Measurements from ENCODE around the gene WDR70. TPM values are rescaled to one million over a fixed set of nuclear protein-coding genes. Genes with fewer than 3 reads are reported as not detected.

Gene WDR70
- polyA plus RNA-seq, 1 of the 3 experiments (the other 2 are of a cell fraction): 14.2 TPM

DNA sequence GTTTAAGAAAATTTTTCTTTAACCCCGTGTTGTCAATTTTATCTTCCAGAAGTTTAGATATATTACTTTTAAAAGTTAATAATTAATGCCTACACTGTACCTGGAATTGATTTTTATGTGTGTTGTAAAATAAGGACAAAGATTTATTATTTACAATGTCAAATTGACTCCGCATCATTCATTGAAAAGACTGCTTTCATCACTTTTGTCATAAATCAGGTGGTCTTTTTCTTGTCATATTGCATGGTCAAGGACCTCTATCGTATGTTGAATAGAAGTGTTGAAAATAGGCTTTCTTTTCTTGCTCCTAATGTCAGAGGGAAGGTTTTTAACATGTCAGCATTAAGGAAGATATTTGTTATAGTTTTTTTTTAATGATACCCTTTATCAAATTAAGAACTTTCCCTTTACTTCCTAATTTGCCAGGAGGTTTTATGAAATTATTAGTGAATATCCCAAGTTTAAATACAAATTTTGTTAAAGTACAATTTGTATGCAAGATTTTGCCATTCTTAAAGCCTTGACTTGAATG lies 92.6 kb downstream of the WDR70 start:
- H3K79me2 ChIP-seq (ENCODE audit: insufficient read depth): no peaks in the 10 kb centered on the region
- WGBS (ENCODE audit: low lambda C conversion rate): 61% methylated on average over 3 of the region's 3 CpGs
- H3K9ac ChIP-seq: no peak overlapping the region
- no peak overlapping the region for H3K27ac ChIP-seq (ENCODE audit: low read depth in 2 of 2, low read length in 1 of 2)
- peaks cover 12% of the 10 kb centered on the region; the same call in 1 of the 2 replicates for H3K9me3 ChIP-seq
- ChIA-PET POLR2A (no interaction called here), CTCF (no interaction called here)
- H3K4me3 ChIP-seq (ENCODE audit: low read depth in 2 of 2, low read length in 1 of 2): no peak overlapping the region
- no peak for TF ChIP-seq EP300 (IDR thresholded peaks at IDR 0.05; ENCODE audit: borderline replicate concordance in 1 of 2, low read depth in 1 of 2, low read length in 1 of 2)
- no peak for TF ChIP-seq TAF1 (IDR thresholded peaks at IDR 0.05; ENCODE audit: borderline replicate concordance, low read depth, low read length)
- TF ChIP-seq RCOR1 (IDR thresholded peaks at IDR 0.05; ENCODE audit: low read length): no peak
- peaks cover 0 to 25% of the 10 kb centered on the region in 2 experiments for H3K36me3 ChIP-seq (replicated peaks in 1 of 2; ENCODE audit: control insufficient read depth in 1 of 2, insufficient read depth in 2 of 2, low read length in 1 of 2)
- H3K4me1 ChIP-seq (ENCODE audit: control insufficient read depth in 1 of 2, insufficient read depth in 2 of 2, low read depth in 1 of 2, low read length in 1 of 2): no peaks in the 10 kb centered on the region; a peak in 1 of 4 replicates
- H3K27me3 ChIP-seq (ENCODE audit: insufficient read depth): no peaks in the 10 kb centered on the region
- peaks cover 5% of the 10 kb centered on the region for H3F3A ChIP-seq (replicated peaks; ENCODE audit: insufficient read depth)
- DNase-seq: no peak
- no peaks in the 10 kb centered on the region for H3K9me2 ChIP-seq
- H3K4me2 ChIP-seq: no peak overlapping the region
- no peaks in the 10 kb centered on the region for H4K20me1 ChIP-seq (ENCODE audit: insufficient read depth)
- H2AFZ ChIP-seq (ENCODE audit: low read depth): no peak overlapping the region

DNA sequence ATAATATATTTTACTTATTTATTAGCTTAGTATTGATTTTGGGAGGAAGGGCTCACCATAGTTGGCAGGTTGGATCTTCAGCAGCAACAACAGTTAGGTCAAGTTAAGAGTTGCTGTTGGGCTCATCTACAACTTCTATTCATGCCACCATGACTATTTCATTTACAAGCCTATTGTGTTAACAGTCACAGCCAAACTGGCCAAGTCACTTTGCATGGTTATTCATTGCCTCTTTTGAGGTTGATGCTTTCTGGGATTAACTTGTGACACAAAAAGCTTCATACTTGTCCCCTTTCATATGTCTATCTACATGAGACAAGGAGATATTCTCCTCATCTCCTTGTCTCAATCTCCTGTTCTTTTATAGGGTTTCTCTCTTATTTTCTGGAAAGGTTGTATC lies 98.3 kb downstream of the WDR70 start:
- Histone ChIP-seq H3K36me3 (replicated peaks in 1 of 2; ENCODE audit: control insufficient read depth in 1 of 2, insufficient read depth in 2 of 2, low read length in 1 of 2) (peaks cover 8 to 22% of the 10 kb centered on the region in 2 experiments), H3K27me3 (ENCODE audit: insufficient read depth) (no peaks in the 10 kb centered on the region), H3K27ac (ENCODE audit: low read depth in 2 of 2, low read length in 1 of 2) (no peak overlapping the region), H3K79me2 (ENCODE audit: insufficient read depth) (no peaks in the 10 kb centered on the region), H3K9me3 (no peaks in the 10 kb centered on the region), H3K4me1 (ENCODE audit: control insufficient read depth in 1 of 2, insufficient read depth in 2 of 2, low read depth in 1 of 2, low read length in 1 of 2) (no peaks in the 10 kb centered on the region), H2AFZ (ENCODE audit: low read depth) (no peak overlapping the region), H3K4me2 (no peak overlapping the region), H3K9me2 (no peaks in the 10 kb centered on the region), H3K9ac (no peak overlapping the region), H3K4me3 (ENCODE audit: low read depth in 2 of 2, low read length in 1 of 2) (no peak overlapping the region), H3F3A (replicated peaks; ENCODE audit: insufficient read depth) (no peaks in the 10 kb centered on the region), H4K20me1 (ENCODE audit: insufficient read depth) (no peaks in the 10 kb centered on the region)
- DNase-seq: no peak
- ChIA-PET POLR2A (no interaction called here), CTCF (interaction anchor here (0.8 kb wide), 1 partner anchor 30 kb away, joined by 3 read pairs; no protein-coding TSS in a partner anchor)
- TF ChIP-seq CHD2 (IDR thresholded peaks at IDR 0.05; ENCODE audit: low read length, partially characterized antibody) (no peak), RXRA (IDR thresholded peaks at IDR 0.05; ENCODE audit: borderline replicate concordance, low read depth) (no peak), GABPA (IDR thresholded peaks at IDR 0.05; ENCODE audit: low read depth) (no peak), FOSL2 (IDR thresholded peaks at IDR 0.05; ENCODE audit: borderline replicate concordance, low read depth) (no peak), POLR2AphosphoS5 (IDR thresholded peaks at IDR 0.05; ENCODE audit: low read depth, low read length) (no peak), NRF1 (IDR thresholded peaks at IDR 0.05; ENCODE audit: low read depth, low read length) (no peak), MXI1 (IDR thresholded peaks at IDR 0.05; ENCODE audit: low read depth, low read length) (no peak), RFX5 (IDR thresholded peaks at IDR 0.05; ENCODE audit: low read length) (no peak), TCF12 (IDR thresholded peaks at IDR 0.05) (no peak), EP300 (IDR thresholded peaks at IDR 0.05; ENCODE audit: borderline replicate concordance in 1 of 2, low read depth in 1 of 2, low read length in 1 of 2) (no peak), RAD21 (IDR thresholded peaks at IDR 0.05; ENCODE audit: low read length) (no peak), FOXM1 (IDR thresholded peaks at IDR 0.05; ENCODE audit: low read depth) (no peak), MEF2A (IDR thresholded peaks at IDR 0.05; ENCODE audit: borderline replicate concordance, low read depth) (no peak)
- TF ChIP-seq, protein P1, sequence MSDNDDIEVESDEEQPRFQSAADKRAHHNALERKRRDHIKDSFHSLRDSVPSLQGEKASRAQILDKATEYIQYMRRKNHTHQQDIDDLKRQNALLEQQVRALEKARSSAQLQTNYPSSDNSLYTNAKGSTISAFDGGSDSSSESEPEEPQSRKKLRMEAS (IDR thresholded peaks at IDR 0.05; ENCODE audit: low read depth): no peak
- TF ChIP-seq, protein P2, sequence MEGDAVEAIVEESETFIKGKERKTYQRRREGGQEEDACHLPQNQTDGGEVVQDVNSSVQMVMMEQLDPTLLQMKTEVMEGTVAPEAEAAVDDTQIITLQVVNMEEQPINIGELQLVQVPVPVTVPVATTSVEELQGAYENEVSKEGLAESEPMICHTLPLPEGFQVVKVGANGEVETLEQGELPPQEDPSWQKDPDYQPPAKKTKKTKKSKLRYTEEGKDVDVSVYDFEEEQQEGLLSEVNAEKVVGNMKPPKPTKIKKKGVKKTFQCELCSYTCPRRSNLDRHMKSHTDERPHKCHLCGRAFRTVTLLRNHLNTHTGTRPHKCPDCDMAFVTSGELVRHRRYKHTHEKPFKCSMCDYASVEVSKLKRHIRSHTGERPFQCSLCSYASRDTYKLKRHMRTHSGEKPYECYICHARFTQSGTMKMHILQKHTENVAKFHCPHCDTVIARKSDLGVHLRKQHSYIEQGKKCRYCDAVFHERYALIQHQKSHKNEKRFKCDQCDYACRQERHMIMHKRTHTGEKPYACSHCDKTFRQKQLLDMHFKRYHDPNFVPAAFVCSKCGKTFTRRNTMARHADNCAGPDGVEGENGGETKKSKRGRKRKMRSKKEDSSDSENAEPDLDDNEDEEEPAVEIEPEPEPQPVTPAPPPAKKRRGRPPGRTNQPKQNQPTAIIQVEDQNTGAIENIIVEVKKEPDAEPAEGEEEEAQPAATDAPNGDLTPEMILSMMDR (IDR thresholded peaks at IDR 0.05): no peak
